HCT116 (cell line): ENCODE data around the gene CISD3. TPM values are rescaled to one million over a fixed set of nuclear protein-coding genes. Genes with fewer than 3 reads are reported as not detected.

Source experiments
- ATAC-seq: fragments of 200-7000 bp; cut with Tn5 transposase; 2 replicates; pipeline ENCODE4 v1.9.1; 2020; ENCODE audit warnings: mild to moderate bottlenecking, moderate library complexity
- BruUV-seq: library from RNA; stranded (reverse); fragments of 400-500 nt; replicated peaks from 2 replicates; lab custom pipeline; 2021; lab: Mats Ljungman, UMichigan
- CTCF ChIA-PET: fragments of 300-600 bp; sonication (Branson Sonifier 250); formaldehyde crosslinking; loops from one replicate; lab custom pipeline; 2021; ENCODE audit warnings: antibody characterized with exemption; lab: Charles Lee
- POLR2A ChIA-PET: fragments of 300-600, 350-600 bp; sonication (Branson Sonifier 250); formaldehyde crosslinking; loops from one replicate; lab custom pipeline; 2021; ENCODE audit warnings: antibody characterized with exemption; lab: Charles Lee
- RAD21 ChIA-PET, 2 experiments: fragments of 300-600 bp; sonication (Branson Sonifier 250); formaldehyde crosslinking; loops; one replicate each; lab custom pipeline; 2023; ENCODE audit warnings: low total read pairs in 2 of 2; ENCODE audit not compliant: uncharacterized antibody in 2 of 2, unreplicated experiment in 2 of 2, low non-redundant PET in 1 of 2; lab: Charles Lee
- DNase-seq: peaks from one replicate; pipeline ENCODE4 v3.0.0-alpha.2; 2010; ENCODE audit warnings: low read depth, low spot score
- H2AFZ ChIP-seq: fragments of 200-600 bp; shearing (Covaris generic), sonication (generic); 2 replicates; pipeline ENCODE4 v1.6.1; 2017; ENCODE audit warnings: low read depth, mixed run types, mixed read lengths, antibody characterized with exemption, low read length; ENCODE audit not compliant: poor library complexity, severe bottlenecking
- H3K27ac ChIP-seq: 2 replicates; pipeline ENCODE4 v1.5.1; 2012; ENCODE audit warnings: low read depth, low read length
- H3K27me3 ChIP-seq: fragments of 200-600 bp; sonication (generic); 2 replicates; pipeline ENCODE4 v1.6.1; 2016; ENCODE audit warnings: mixed run types, low read length, mixed read lengths; ENCODE audit not compliant: insufficient read depth
- H3K36me3 ChIP-seq, 2 experiments: fragments of 200-500 bp in 1 of 2; fragments of 200-600 bp in 1 of 2; sonication (Bioruptor generic) in 1 of 2; sonication (generic) in 1 of 2; 2 replicates each; pipeline versions ENCODE4 v1.5.1 to v1.6.1; 2014 to 2016; ENCODE audit warnings: low read length in 2 of 2, inconsistent platforms in 1 of 2, mixed read lengths in 1 of 2, mixed run types in 1 of 2; ENCODE audit not compliant: insufficient read depth in 2 of 2, control insufficient read depth in 1 of 2
- H3K4me1 ChIP-seq, 2 experiments: fragments of 200-600 bp in 1 of 2; sonication (generic) in 1 of 2; 2 replicates each; pipeline versions ENCODE4 v1.5.1 to v1.6.1; 2012 to 2017; ENCODE audit warnings: low read length in 2 of 2, inconsistent platforms in 1 of 2, mild to moderate bottlenecking in 1 of 2, mixed read lengths in 1 of 2, mixed run types in 1 of 2, moderate library complexity in 1 of 2; ENCODE audit not compliant: insufficient read depth in 2 of 2, control insufficient read depth in 1 of 2
- H3K4me2 ChIP-seq: fragments of 200-600 bp; sonication (generic); 2 replicates; pipeline ENCODE4 v1.6.1; 2017; ENCODE audit warnings: mixed run types, low read length, mixed read lengths
- H3K4me3 ChIP-seq, 2 experiments: fragments of 200-600 bp in 1 of 2; sonication (generic) in 1 of 2; replicated peaks in 1 of 2; 2 replicates each; pipeline ENCODE4 v1.5.1; 2011 to 2016; ENCODE audit warnings: low read length in 2 of 2, control low read depth in 1 of 2, low read depth in 1 of 2, mild to moderate bottlenecking in 1 of 2, mixed read lengths in 1 of 2, mixed run types in 1 of 2
- H3K79me2 ChIP-seq: fragments of 200-600 bp; sonication (generic); 2 replicates; pipeline ENCODE4 v1.6.1; 2017; ENCODE audit warnings: mild to moderate bottlenecking, mixed run types, low read length, moderate library complexity, mixed read lengths; ENCODE audit not compliant: insufficient read depth
- H3K9ac ChIP-seq: fragments of 200-600 bp; sonication (generic); 2 replicates; pipeline ENCODE4 v1.6.1; 2016; ENCODE audit warnings: low read length, mixed read lengths
- H3K9me2 ChIP-seq: fragments of 200-600 bp; sonication (generic), shearing (Covaris generic); 2 replicates; pipeline ENCODE4 v1.6.1; 2017; ENCODE audit warnings: mixed run types, mild to moderate bottlenecking, moderate library complexity; ENCODE audit not compliant: insufficient read depth
- H3K9me3 ChIP-seq, 2 experiments: fragments of 200-500 bp in 1 of 2; fragments of 200-600 bp in 1 of 2; sonication (Bioruptor generic) in 1 of 2; sonication (generic) in 1 of 2; 2 replicates each; pipeline ENCODE4 v1.6.1; 2014 to 2017; ENCODE audit warnings: low read length in 2 of 2, mixed read lengths in 2 of 2, inconsistent platforms in 1 of 2, low read depth in 1 of 2, mild to moderate bottlenecking in 1 of 2, mixed run types in 1 of 2, moderate library complexity in 1 of 2; ENCODE audit not compliant: control insufficient read depth in 1 of 2, insufficient read depth in 1 of 2
- H4K20me1 ChIP-seq: fragments of 200-600 bp; sonication (generic), shearing (Covaris generic); 2 replicates; pipeline ENCODE4 v1.6.1; 2017; ENCODE audit warnings: mixed run types, mild to moderate bottlenecking, moderate library complexity; ENCODE audit not compliant: insufficient read depth
- EGR1 ChIP-seq: IDR thresholded peaks from 2 replicates; pipeline ENCODE4 v1.6.1; 2012; ENCODE audit warnings: low read depth
- ELF1 ChIP-seq: IDR thresholded peaks from 2 replicates; pipeline ENCODE4 v1.6.1; 2012; ENCODE audit warnings: low read depth, borderline replicate concordance
- EZH2 ChIP-seq: fragments of 200-600 bp; sonication (generic); IDR thresholded peaks from 2 replicates; pipeline ENCODE4 v1.6.1; 2017; ENCODE audit warnings: antibody characterized with exemption, mixed run types
- EZH2phosphoT487 ChIP-seq: fragments of 200-600 bp; IDR thresholded peaks from 2 replicates; pipeline ENCODE4 v1.6.1; 2018; ENCODE audit warnings: antibody characterized with exemption, borderline replicate concordance
- POLR2A ChIP-seq: IDR thresholded peaks from 2 replicates; pipeline ENCODE4 v1.7.0; 2011; ENCODE audit warnings: borderline replicate concordance; ENCODE audit not compliant: insufficient read depth, insufficient read length; ENCODE audit errors: extremely low read depth
- RAD21 ChIP-seq: IDR thresholded peaks from 2 replicates; pipeline ENCODE4 v1.6.1; 2012; ENCODE audit warnings: low read depth, mild to moderate bottlenecking
- SP1 ChIP-seq: IDR thresholded peaks from 2 replicates; pipeline ENCODE4 v1.6.1; 2012; ENCODE audit warnings: low read depth
- SRF ChIP-seq: IDR thresholded peaks from 2 replicates; pipeline ENCODE4 v1.6.1; 2012; ENCODE audit warnings: low read depth
- TCF7L2 ChIP-seq: IDR thresholded peaks from 2 replicates; pipeline ENCODE4 v1.7.0; 2011; ENCODE audit warnings: borderline replicate concordance, inconsistent platforms; ENCODE audit not compliant: insufficient read depth, insufficient read length; ENCODE audit errors: extremely low read depth
- ZFX ChIP-seq: fragments of 450-650 bp; IDR thresholded peaks from 2 replicates; pipeline ENCODE4 v1.6.1; 2017
- ZNF274 ChIP-seq: fragments of 200-500 bp; sonication (Bioruptor generic); IDR thresholded peaks from 2 replicates; pipeline ENCODE4 v1.6.1; 2014; ENCODE audit warnings: mild to moderate bottlenecking, low read depth, low read length, inconsistent platforms
- intact Hi-C: fragments of 100-400 bp; cut with micrococcal nuclease; formaldehyde crosslinking; loops from 2 replicates; pipeline ENCODE4 v1.10.0; 2022
- total RNA-seq: library from RNA; stranded (reverse); gene quantifications from one replicate; pipeline ENCODE4 v1.2.1, GENCODE V29; 2021; ENCODE audit not compliant: unreplicated experiment
- TF ChIP-seq, protein P1 (sequence below): IDR thresholded peaks from 2 replicates; pipeline ENCODE4 v1.6.1; 2012
- TF ChIP-seq, protein P2 (sequence below): IDR thresholded peaks from 2 replicates; pipeline ENCODE4 v1.6.1; 2011; ENCODE audit warnings: mild to moderate bottlenecking, low read length, moderate library complexity; ENCODE audit not compliant: insufficient replicate concordance; ENCODE audit errors: extremely low read depth
- TF ChIP-seq, protein P3 (sequence below): IDR thresholded peaks from 2 replicates; pipeline ENCODE4 v1.6.1; 2012
- TF ChIP-seq, protein P4 (sequence below), 3 experiments: fragments of 200-600 bp in 1 of 3; sonication (generic) in 1 of 3; IDR thresholded peaks in 2 of 3; conservative IDR thresholded peaks in 1 of 3; 2 replicates each; pipeline ENCODE4 v1.5.1; 2012 to 2017; ENCODE audit warnings: low read depth in 2 of 3, low read length in 2 of 3, antibody characterized with exemption in 1 of 3, borderline replicate concordance in 1 of 3, control low read depth in 1 of 3, mild to moderate bottlenecking in 1 of 3, mixed read lengths in 1 of 3, mixed run types in 1 of 3, moderate library complexity in 1 of 3; ENCODE audit not compliant: insufficient read depth in 1 of 3

The CISD3 gene
- total RNA-seq, 1 experiment from 2014 or later, result 50.2 TPM

DNA sequence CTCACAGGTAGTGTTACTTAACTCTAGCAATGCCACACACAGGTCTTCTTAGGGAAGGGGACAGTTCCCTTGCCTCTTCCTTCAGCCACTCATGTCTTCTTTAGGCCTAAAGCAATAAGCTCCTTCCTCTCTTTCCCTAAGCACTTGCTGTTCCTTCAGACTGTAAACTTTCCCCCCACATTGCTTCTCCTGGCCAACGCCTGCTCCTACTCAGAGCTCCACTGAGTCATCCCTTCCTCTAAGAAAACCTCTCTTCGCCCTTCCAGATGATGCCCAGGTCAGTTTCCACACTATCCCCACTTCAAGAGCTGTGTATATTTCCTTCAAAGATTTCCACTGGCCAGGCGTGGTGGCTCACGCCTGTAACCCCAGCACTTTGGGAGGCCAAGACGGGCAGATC lies 42.9 kb upstream of the CISD3 start:
- Histone ChIP-seq H3K9me2 (no peaks in the 10 kb centered on the region), H3K27me3 (no peaks in the 10 kb centered on the region), H2AFZ (no peak overlapping the region), H3K36me3 (no peaks in the 10 kb centered on the region), H3K9me3 (no peaks in the 10 kb centered on the region), H3K27ac (no peak overlapping the region), H3K79me2 (no peaks in the 10 kb centered on the region), H4K20me1 (no peaks in the 10 kb centered on the region), H3K9ac (no peak overlapping the region), H3K4me3 (no peak overlapping the region), H3K4me2 (no peak overlapping the region), H3K4me1 (peaks cover 0 to 4% of the 10 kb centered on the region in 2 experiments; a peak in 1 of 4 replicates)
- ChIA-PET POLR2A (interaction anchor here (1.2 kb wide), 1 partner anchor 131 kb away, joined by 3 read pairs; no protein-coding TSS in a partner anchor), CTCF (no interaction called here), RAD21 (no interaction called here)
- DNase-seq (no peak), ATAC-seq (no peak)
- BruUV-seq, result no TSS peak
- TF ChIP-seq, protein P1, sequence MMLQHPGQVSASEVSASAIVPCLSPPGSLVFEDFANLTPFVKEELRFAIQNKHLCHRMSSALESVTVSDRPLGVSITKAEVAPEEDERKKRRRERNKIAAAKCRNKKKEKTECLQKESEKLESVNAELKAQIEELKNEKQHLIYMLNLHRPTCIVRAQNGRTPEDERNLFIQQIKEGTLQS, result no peak
- TF ChIP-seq ZNF274, result no peak
- no peak for TF ChIP-seq SP1
- no peak for TF ChIP-seq SRF
- TF ChIP-seq ELF1, result no peak
- TF ChIP-seq POLR2A, result no peak
- TF ChIP-seq EZH2phosphoT487, result no peak
- TF ChIP-seq RAD21, result no peak
- intact Hi-C loops, result no loop called here

DNA sequence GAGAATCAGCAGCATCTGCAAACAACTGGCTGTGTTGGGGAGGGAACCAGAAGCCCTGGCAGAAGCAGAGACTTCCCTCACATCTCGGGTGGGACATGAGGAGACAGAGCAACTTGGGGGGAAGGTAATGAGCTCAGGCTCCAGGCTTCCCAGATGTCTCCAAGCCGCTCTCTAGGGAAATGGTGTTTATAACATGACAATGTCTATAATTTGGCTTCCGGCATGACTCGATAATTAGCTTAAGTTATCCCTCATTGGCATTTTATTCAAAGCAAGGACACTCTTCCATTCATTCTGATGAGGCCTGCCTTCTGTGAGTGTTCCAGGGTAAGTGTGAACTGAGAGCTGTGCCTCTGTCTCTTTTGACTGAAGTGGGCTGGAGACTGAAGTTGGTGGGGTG lies 39.8 kb upstream of the CISD3 start:
- ATAC-seq (no peak), DNase-seq (no peak)
- Histone ChIP-seq H3K4me2 (no peak overlapping the region), H2AFZ (no peak overlapping the region), H3K9me2 (no peaks in the 10 kb centered on the region), H3K36me3 (no peaks in the 10 kb centered on the region), H3K4me1 (peaks cover 3 to 11% of the 10 kb centered on the region in 2 experiments; a peak in 2 of 4 replicates), H3K27ac (no peak overlapping the region), H3K27me3 (no peaks in the 10 kb centered on the region), H3K79me2 (no peaks in the 10 kb centered on the region), H4K20me1 (no peaks in the 10 kb centered on the region), H3K9me3 (no peaks in the 10 kb centered on the region), H3K9ac (no peak overlapping the region), H3K4me3 (no peak overlapping the region)
- ChIA-PET RAD21 (no interaction called here), CTCF (no interaction called here), POLR2A (interaction anchor here (1.0 kb wide), 1 partner anchor 163 kb away, joined by 3 read pairs; the partner anchor contains the start of gene RPL23)
- BruUV-seq, result no TSS peak
- intact Hi-C loops, result no loop called here
- TF ChIP-seq SP1 (no peak), EZH2 (no peak), EGR1 (no peak), POLR2A (no peak), TCF7L2 (no peak), ZFX (no peak)
- TF ChIP-seq, protein P2, sequence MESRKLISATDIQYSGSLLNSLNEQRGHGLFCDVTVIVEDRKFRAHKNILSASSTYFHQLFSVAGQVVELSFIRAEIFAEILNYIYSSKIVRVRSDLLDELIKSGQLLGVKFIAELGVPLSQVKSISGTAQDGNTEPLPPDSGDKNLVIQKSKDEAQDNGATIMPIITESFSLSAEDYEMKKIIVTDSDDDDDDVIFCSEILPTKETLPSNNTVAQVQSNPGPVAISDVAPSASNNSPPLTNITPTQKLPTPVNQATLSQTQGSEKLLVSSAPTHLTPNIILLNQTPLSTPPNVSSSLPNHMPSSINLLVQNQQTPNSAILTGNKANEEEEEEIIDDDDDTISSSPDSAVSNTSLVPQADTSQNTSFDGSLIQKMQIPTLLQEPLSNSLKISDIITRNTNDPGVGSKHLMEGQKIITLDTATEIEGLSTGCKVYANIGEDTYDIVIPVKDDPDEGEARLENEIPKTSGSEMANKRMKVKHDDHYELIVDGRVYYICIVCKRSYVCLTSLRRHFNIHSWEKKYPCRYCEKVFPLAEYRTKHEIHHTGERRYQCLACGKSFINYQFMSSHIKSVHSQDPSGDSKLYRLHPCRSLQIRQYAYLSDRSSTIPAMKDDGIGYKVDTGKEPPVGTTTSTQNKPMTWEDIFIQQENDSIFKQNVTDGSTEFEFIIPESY, result no peak
- TF ChIP-seq, protein P3, sequence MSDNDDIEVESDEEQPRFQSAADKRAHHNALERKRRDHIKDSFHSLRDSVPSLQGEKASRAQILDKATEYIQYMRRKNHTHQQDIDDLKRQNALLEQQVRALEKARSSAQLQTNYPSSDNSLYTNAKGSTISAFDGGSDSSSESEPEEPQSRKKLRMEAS, result no peak
- TF ChIP-seq, protein P4, sequence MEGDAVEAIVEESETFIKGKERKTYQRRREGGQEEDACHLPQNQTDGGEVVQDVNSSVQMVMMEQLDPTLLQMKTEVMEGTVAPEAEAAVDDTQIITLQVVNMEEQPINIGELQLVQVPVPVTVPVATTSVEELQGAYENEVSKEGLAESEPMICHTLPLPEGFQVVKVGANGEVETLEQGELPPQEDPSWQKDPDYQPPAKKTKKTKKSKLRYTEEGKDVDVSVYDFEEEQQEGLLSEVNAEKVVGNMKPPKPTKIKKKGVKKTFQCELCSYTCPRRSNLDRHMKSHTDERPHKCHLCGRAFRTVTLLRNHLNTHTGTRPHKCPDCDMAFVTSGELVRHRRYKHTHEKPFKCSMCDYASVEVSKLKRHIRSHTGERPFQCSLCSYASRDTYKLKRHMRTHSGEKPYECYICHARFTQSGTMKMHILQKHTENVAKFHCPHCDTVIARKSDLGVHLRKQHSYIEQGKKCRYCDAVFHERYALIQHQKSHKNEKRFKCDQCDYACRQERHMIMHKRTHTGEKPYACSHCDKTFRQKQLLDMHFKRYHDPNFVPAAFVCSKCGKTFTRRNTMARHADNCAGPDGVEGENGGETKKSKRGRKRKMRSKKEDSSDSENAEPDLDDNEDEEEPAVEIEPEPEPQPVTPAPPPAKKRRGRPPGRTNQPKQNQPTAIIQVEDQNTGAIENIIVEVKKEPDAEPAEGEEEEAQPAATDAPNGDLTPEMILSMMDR (IDR thresholded peaks at IDR 0.05 in 2 of 3, conservative IDR thresholded peaks at IDR 0.05 in 1 of 3; ENCODE audit: borderline replicate concordance in 1 of 3, insufficient read depth in 1 of 3, low read depth in 2 of 3, low read length in 2 of 3), result no peak
